ENCODE measurements around the gene VPS37D.

The VPS37D gene

GRCh38 chr7:73678862-73679261, 11.2 kb downstream of the VPS37D start:
- peaks cover 5% of the 10 kb centered on the region for H3K36me3 ChIP-seq
- no peak for TF ChIP-seq CTCF (IDR thresholded peaks at IDR 0.05)
- no peak overlapping the region for H3K27ac ChIP-seq
- H3K27me3 ChIP-seq: peaks cover 16% of the 10 kb centered on the region
- H3K9me3 ChIP-seq: no peaks in the 10 kb centered on the region
- H3K4me3 ChIP-seq (ENCODE audit: low read depth in 1 of 2, low read length in 1 of 2): no peak overlapping the region
- H3K4me1 ChIP-seq (ENCODE audit: control insufficient read depth in 1 of 2, insufficient read depth in 1 of 2, low read depth in 1 of 2, low read length in 1 of 2): peaks cover 13 to 16% of the 10 kb centered on the region in 2 experiments

GRCh38 chr7:73679709-73680108, 12.1 kb downstream of the VPS37D start:
- Histone ChIP-seq H3K9me3 (no peaks in the 10 kb centered on the region), H3K4me3 (ENCODE audit: low read depth in 1 of 2, low read length in 1 of 2) (no peak overlapping the region), H3K27ac (no peak overlapping the region), H3K36me3 (peaks cover 5% of the 10 kb centered on the region), H3K27me3 (peaks cover 12% of the 10 kb centered on the region), H3K4me1 (ENCODE audit: control insufficient read depth in 1 of 2, insufficient read depth in 1 of 2, low read depth in 1 of 2, low read length in 1 of 2) (peaks cover 17 to 20% of the 10 kb centered on the region in 2 experiments)
- TF ChIP-seq CTCF (IDR thresholded peaks at IDR 0.05): no peak

- Histone ChIP-seq H3K4me1 (ENCODE audit: control insufficient read depth in 1 of 2, insufficient read depth in 1 of 2, low read depth in 1 of 2, low read length in 1 of 2) (peaks cover 17 to 20% of the 10 kb centered on the region in 2 experiments), H3K36me3 (peaks cover 5% of the 10 kb centered on the region), H3K9me3 (no peaks in the 10 kb centered on the region), H3K4me3 (ENCODE audit: low read depth in 1 of 2, low read length in 1 of 2) (no peak overlapping the region), H3K27me3 (peaks cover 6% of the 10 kb centered on the region), H3K27ac (no peak overlapping the region)
- TF ChIP-seq CTCF (IDR thresholded peaks at IDR 0.05): no peak
These were observed 12.9 kb downstream of the VPS37D start for GRCh38 chr7:73680501-73680900.

GRCh38 chr7:73681031-73681430, 13.4 kb downstream of the VPS37D start:
- TF ChIP-seq CTCF (IDR thresholded peaks at IDR 0.05): no peak
- Histone ChIP-seq H3K27ac (no peak overlapping the region), H3K27me3 (peaks cover under 1% of the 10 kb centered on the region), H3K9me3 (no peaks in the 10 kb centered on the region), H3K4me1 (ENCODE audit: control insufficient read depth in 1 of 2, insufficient read depth in 1 of 2, low read depth in 1 of 2, low read length in 1 of 2) (peaks cover 17 to 20% of the 10 kb centered on the region in 2 experiments), H3K36me3 (peaks cover 5% of the 10 kb centered on the region), H3K4me3 (ENCODE audit: low read depth in 1 of 2, low read length in 1 of 2) (no peak overlapping the region)

- Histone ChIP-seq H3K36me3 (peaks cover 12% of the 10 kb centered on the region), H3K4me3 (ENCODE audit: low read depth in 1 of 2, low read length in 1 of 2) (peak overlapping the region; percentile 93 to 99), H3K9me3 (no peaks in the 10 kb centered on the region), H3K27me3 (no peaks in the 10 kb centered on the region), H3K27ac (peak overlapping the region; percentile 67), H3K4me1 (ENCODE audit: control insufficient read depth in 1 of 2, insufficient read depth in 1 of 2, low read depth in 1 of 2, low read length in 1 of 2) (peaks cover 17 to 20% of the 10 kb centered on the region in 2 experiments)
- no peak for TF ChIP-seq CTCF (IDR thresholded peaks at IDR 0.05)
These were observed 15.1 kb downstream of the VPS37D start for GRCh38 chr7:73682745-73683055.

All from neutrophil (primary cell).